HepG2 (cell line): ENCODE measurements around the gene TBC1D1. TPM values are rescaled to one million over a fixed set of nuclear protein-coding genes. Genes with fewer than 3 reads are reported as not detected.

ENCODE experiments used
- ATAC-seq: fragments of 200-7000 bp; cut with Tn5 transposase; 3 replicates; pipeline ENCODE4 v1.9.1; 2020; ENCODE audit warnings: mild to moderate bottlenecking, moderate library complexity
- BruUV-seq: library from RNA; stranded (reverse); fragments of 400-500 nt; replicated peaks from 2 replicates; lab custom pipeline; 2021; lab: Mats Ljungman, UMichigan
- CTCF ChIA-PET: fragments of 300-600 bp; formaldehyde crosslinking; extraction: SDS; loops from one replicate; lab custom pipeline; 2021; ENCODE audit warnings: low total read pairs, inconsistent platforms, low intra/inter-chr PET ratio; lab: Yijun Ruan, JAX
- POLR2A ChIA-PET: fragments of 350-600 bp; sonication (Branson Sonifier 250); formaldehyde crosslinking; loops from one replicate; lab custom pipeline; 2020; ENCODE audit warnings: antibody characterized with exemption, inconsistent platforms; lab: Yijun Ruan, JAX
- DNase-seq: peaks from one replicate; pipeline ENCODE4 v3.0.0-alpha.2; 2015; ENCODE audit warnings: low spot score
- FAIRE-seq: peaks from 3 replicates; lab custom pipeline; 2011; peaks lifted over from hg19 to GRCh38; lab: Jason Lieb, UNC
- H2AFZ ChIP-seq: one replicate; pipeline ENCODE4 v1.6.1; 2011; ENCODE audit warnings: low read length, inconsistent platforms
- H3K27ac ChIP-seq: fragments of 300-600 bp; 3 replicates; pipeline ENCODE4 v1.8.0; 2011; ENCODE audit warnings: mixed run types, mild to moderate bottlenecking, mixed read lengths, low read length, inconsistent platforms; ENCODE audit not compliant: insufficient read depth; ENCODE audit errors: extremely low read length
- H3K27me3 ChIP-seq, 2 experiments: fragments of 200-600 bp in 1 of 2; 2 replicates in 1 of 2; 3 replicates in 1 of 2; pipeline versions ENCODE4 v1.6.0 to v1.8.0; 2011; ENCODE audit warnings: low read length in 2 of 2, mild to moderate bottlenecking in 2 of 2, moderate library complexity in 2 of 2, inconsistent platforms in 1 of 2; ENCODE audit not compliant: insufficient read depth in 2 of 2, control insufficient read depth in 1 of 2
- H3K36me3 ChIP-seq, 2 experiments: fragments of 200-600 bp in 1 of 2; replicated peaks in 1 of 2; 2 replicates in 1 of 2; 3 replicates in 1 of 2; pipeline versions ENCODE4 v1.5.1 to v1.8.0; 2011; ENCODE audit warnings: low read length in 2 of 2, inconsistent platforms in 1 of 2; ENCODE audit not compliant: insufficient read depth in 2 of 2, control insufficient read depth in 1 of 2
- H3K4me1 ChIP-seq: 2 replicates; pipeline ENCODE4 v1.5.1; 2012; ENCODE audit warnings: low read length, inconsistent platforms; ENCODE audit not compliant: insufficient read depth
- H3K4me2 ChIP-seq: 2 replicates; pipeline ENCODE4 v1.6.0; 2011; ENCODE audit warnings: low read depth, low read length, inconsistent platforms
- H3K4me3 ChIP-seq, 3 experiments: fragments of 200-600 bp in 1 of 3; sonication (generic), shearing (Covaris generic) in 1 of 3; replicated peaks in 1 of 3; 2 replicates each; pipeline ENCODE4 v1.5.1; 2011 to 2016; ENCODE audit warnings: low read length in 3 of 3, inconsistent platforms in 2 of 3, low read depth in 2 of 3, mild to moderate bottlenecking in 2 of 3, control low read depth in 1 of 3, mixed read lengths in 1 of 3; ENCODE audit not compliant: insufficient read depth in 1 of 3
- H3K79me2 ChIP-seq: one replicate; pipeline ENCODE4 v1.6.1; 2011; ENCODE audit warnings: low read length, inconsistent platforms; ENCODE audit not compliant: insufficient read depth
- H3K9ac ChIP-seq: 2 replicates; pipeline ENCODE4 v1.6.0; 2011; ENCODE audit warnings: mild to moderate bottlenecking, low read depth, low read length, inconsistent platforms; ENCODE audit not compliant: insufficient read depth
- H3K9me3 ChIP-seq: 2 replicates; pipeline ENCODE4 v1.5.1; 2012; ENCODE audit warnings: mild to moderate bottlenecking, low read length
- H4K20me1 ChIP-seq: 2 replicates; pipeline ENCODE4 v1.6.0; 2011; ENCODE audit warnings: inconsistent platforms, mild to moderate bottlenecking, low read length, moderate library complexity; ENCODE audit not compliant: insufficient read depth
- ATF5 ChIP-seq: sonication (generic); formaldehyde crosslinking; IDR thresholded peaks from 2 replicates; pipeline ENCODE4 v1.4.0; 2020; ENCODE audit warnings: mild to moderate bottlenecking, low read depth, missing genetic modification reagents
- CEBPB ChIP-seq: IDR thresholded peaks from 2 replicates; pipeline ENCODE4 v1.6.1; 2011; ENCODE audit warnings: low read depth, low read length, improper control_type of control experiment, borderline replicate concordance
- FOSL2 ChIP-seq: sonication (generic); formaldehyde crosslinking; IDR thresholded peaks from 2 replicates; pipeline ENCODE4 v1.4.0; 2020; ENCODE audit warnings: missing genetic modification reagents
- FOXA1 ChIP-seq, 2 experiments: fragments of 450-650 bp in 1 of 2; sonication (generic) in 1 of 2; formaldehyde crosslinking in 1 of 2; IDR thresholded peaks; 2 replicates each; pipeline versions ENCODE4 v1.4.0 to v1.6.1; 2016 to 2020; ENCODE audit warnings: missing genetic modification reagents in 1 of 2
- FOXP1 ChIP-seq, 2 experiments: fragments of 450-650 bp in 1 of 2; IDR thresholded peaks; 2 replicates each; pipeline ENCODE4 v1.6.1; 2017 to 2018; ENCODE audit warnings: antibody characterized with exemption in 1 of 2
- GTF2F1 ChIP-seq: fragments of 150-350 bp; IDR thresholded peaks from 2 replicates; pipeline ENCODE4 v1.6.1; 2014; ENCODE audit warnings: low read length
- HES4 ChIP-seq: sonication (generic); formaldehyde crosslinking; IDR thresholded peaks from 2 replicates; pipeline ENCODE4 v1.9.0; 2021; ENCODE audit warnings: mild to moderate bottlenecking, missing genetic modification reagents, borderline replicate concordance
- HMG20A ChIP-seq: IDR thresholded peaks from 2 replicates; pipeline ENCODE4 v1.6.1; 2016; ENCODE audit warnings: borderline replicate concordance
- HOMEZ ChIP-seq: IDR thresholded peaks from 2 replicates; pipeline ENCODE4 v1.6.1; 2016; ENCODE audit warnings: low read depth
- RFXANK ChIP-seq: IDR thresholded peaks from 2 replicates; pipeline ENCODE4 v1.6.1; 2016
- SAP130 ChIP-seq: IDR thresholded peaks from 2 replicates; pipeline ENCODE4 v1.6.1; 2016; ENCODE audit warnings: low read depth
- SOX5 ChIP-seq: IDR thresholded peaks from 2 replicates; pipeline ENCODE4 v1.6.1; 2016; ENCODE audit warnings: borderline replicate concordance
- U2AF2 ChIP-seq: fragments of 200-400 bp; formaldehyde crosslinking; IDR thresholded peaks from 2 replicates; pipeline ENCODE4 v1.6.1; 2017; ENCODE audit warnings: low read depth, mild to moderate bottlenecking, low read length
- ZBTB33 ChIP-seq: sonication (generic); formaldehyde crosslinking; IDR thresholded peaks from 2 replicates; pipeline ENCODE4 v1.4.0; 2020; ENCODE audit warnings: missing genetic modification reagents
- ZNF224 ChIP-seq: sonication (generic); formaldehyde crosslinking; IDR thresholded peaks from 2 replicates; pipeline ENCODE4 v1.5.0; 2020; ENCODE audit warnings: mild to moderate bottlenecking, missing genetic modification reagents
- ZNF33A ChIP-seq: sonication (generic); formaldehyde crosslinking; IDR thresholded peaks from 2 replicates; pipeline ENCODE4 v1.5.1; 2020; ENCODE audit warnings: missing genetic modification reagents, mild to moderate bottlenecking, moderate library complexity, borderline replicate concordance
- ZNF530 ChIP-seq: sonication (generic); formaldehyde crosslinking; IDR thresholded peaks from 2 replicates; pipeline ENCODE4 v1.5.0; 2020; ENCODE audit warnings: low read depth, mild to moderate bottlenecking, missing genetic modification reagents
- ZNF619 ChIP-seq: sonication (generic); formaldehyde crosslinking; IDR thresholded peaks from 2 replicates; pipeline ENCODE4 v1.4.0; 2020; ENCODE audit warnings: mild to moderate bottlenecking, missing genetic modification reagents
- ZNF839 ChIP-seq: sonication (generic); formaldehyde crosslinking; IDR thresholded peaks from 2 replicates; pipeline ENCODE4 v1.4.0; 2020; ENCODE audit warnings: missing genetic modification reagents, mild to moderate bottlenecking, borderline replicate concordance
- WGBS: methylation state at CpG from one replicate; pipeline ENCODE4 v1.1.6; 2017; ENCODE audit warnings: low lambda C conversion rate; 5-methylcytosine and 5-hydroxymethylcytosine counted together
- in situ Hi-C: cut with HindIII; loops from 2 replicates; pipeline ENCODE4 v1.10.0; 2017; ENCODE audit warnings: low pct_unique_long_range_greater_than_20kb; ENCODE audit not compliant: extremely low pct_ligation_motif_present
- intact Hi-C: fragments of 100-400 bp; cut with micrococcal nuclease; formaldehyde crosslinking; loops from one replicate; pipeline ENCODE4 v1.10.0; 2022; ENCODE audit not compliant: unreplicated experiment
- polyA plus RNA-seq, 8 experiments: library from polyadenylated mRNA; depleted of rRNA in 3 of 8; stranded (reverse) in 7 of 8; unstranded in 1 of 8; fragments of >200 nt; fragmentation: Illumina TruSeq in 4 of 8; extraction: Trizol in 4 of 8; gene quantifications; 2 replicates each; pipeline versions ENCODE4 v1.2.1 to v1.2.3, GENCODE V29; 2011 to 2016; ENCODE audit warnings: low read depth in 4 of 8, missing spikeins in 1 of 8, mixed read lengths in 1 of 8; ENCODE audit not compliant: insufficient read depth in 1 of 8
- total RNA-seq, 5 experiments: library from RNA; depleted of rRNA; stranded (reverse); fragments of >200 nt; fragmentation: Illumina TruSeq; extraction: Trizol; gene quantifications; 2 replicates each; pipeline ENCODE4 v1.2.3, GENCODE V29; 2016; ENCODE audit warnings: low read depth in 1 of 5

The TBC1D1 gene
- total and polyA plus RNA-seq, 2 of the 13 experiments (the other 11 are each of a cell fraction or from before 2014, with no cell fraction given), result 37.3 to 62.8 TPM

GRCh38 chr4:37873386-37873785 is 17.5 kb upstream of the TBC1D1 start:
- no peak overlapping the region for H3K4me2 ChIP-seq
- POLR2A ChIA-PET, result no interaction called here
- TF ChIP-seq ZNF839 (CRISPR knock-in tag) (no peak), GTF2F1 (no peak), SOX5 (CRISPR knock-in tag) (peak; percentile 62; the same call in 1 of the 2 replicates), SAP130 (CRISPR knock-in tag) (0 out of 2 replicates have a peak, but pooled peaks have one; percentile 40), HES4 (no peak), ATF5 (CRISPR knock-in tag) (no peak), FOSL2 (CRISPR knock-in tag) (peak; percentile 73), CEBPB (peak; percentile 92), U2AF2 (no peak), ZNF619 (CRISPR knock-in tag) (no peak), HMG20A (CRISPR knock-in tag) (peak; percentile 75; the same call in 1 of the 2 replicates), ZNF530 (CRISPR knock-in tag) (no peak), ZBTB33 (CRISPR knock-in tag) (no peak), FOXP1 (IDR thresholded peaks at IDR 0.05) (no peak), FOXP1 (CRISPR knock-in tag; IDR thresholded peaks at IDR 0.05) (0 out of 2 replicates have a peak, but pooled peaks have one; percentile 10), RFXANK (CRISPR knock-in tag) (no peak), HOMEZ (0 out of 2 replicates have a peak, but pooled peaks have one; percentile 31), FOXA1 (IDR thresholded peaks at IDR 0.05) (no peak), FOXA1 (CRISPR knock-in tag; IDR thresholded peaks at IDR 0.05) (peak; percentile 67; the same call in 1 of the 2 replicates), ZNF224 (CRISPR knock-in tag) (no peak), ZNF33A (CRISPR knock-in tag) (no peak)

More at GRCh38 chr4:37873386-37873785, 17.5 kb upstream of the TBC1D1 start:
- WGBS, result 76% methylated on average over 1 of the region's 1 CpG
- Histone ChIP-seq H3K9me3 (no peaks in the 10 kb centered on the region), H3K79me2 (no peaks in the 10 kb centered on the region), H3K4me3 (no peak overlapping the region), H3K27me3 (no peaks in the 10 kb centered on the region; a peak in 1 of 5 replicates), H2AFZ (no peak overlapping the region), H4K20me1 (no peaks in the 10 kb centered on the region), H3K36me3 (no peaks in the 10 kb centered on the region), H3K4me1 (peaks cover 13% of the 10 kb centered on the region), H3K9ac (no peak overlapping the region), H3K27ac (no peak overlapping the region)
- peak; percentile 78 for DNase-seq
- in situ Hi-C loops, result no loop called here
- CTCF ChIA-PET, result no interaction called here
- FAIRE-seq, result peak; percentile 30
- BruUV-seq, result no TSS peak
- intact Hi-C loops, result no loop called here
- peak; percentile 93 for ATAC-seq
